CD4-positive, alpha-beta memory T cell (primary cell): ENCODE results near the gene LY6G6F. TPM values are rescaled to one million over a fixed set of nuclear protein-coding genes. Genes with fewer than 3 reads are reported as not detected.

Experiments
- CTCF ChIA-PET: fragments of 350-600 bp; sonication (Branson Sonifier 250); formaldehyde crosslinking; loops from one replicate; lab custom pipeline; 2021; ENCODE audit warnings: inconsistent platforms; ENCODE audit not compliant: partially characterized antibody; lab: Charles Lee
- POLR2A ChIA-PET: fragments of 350-600 bp; sonication (Branson Sonifier 250); formaldehyde crosslinking; loops from one replicate; lab custom pipeline; 2021; ENCODE audit not compliant: partially characterized antibody; lab: Charles Lee
- DNase-seq, 5 donors: peaks; one replicate each; pipeline versions ENCODE4 v3.0.0 to v3.0.0-alpha.2; 2020 to 2022; ENCODE audit warnings: mixed read lengths in 1 of 5
- H3K27ac ChIP-seq: one replicate; pipeline ENCODE4 v1.7.0; 2013; ENCODE audit warnings: low read depth, low read length
- H3K27me3 ChIP-seq: 2 replicates; pipeline ENCODE4 v1.7.0; 2013; ENCODE audit warnings: mild to moderate bottlenecking, low read length, moderate library complexity; ENCODE audit not compliant: insufficient read depth
- H3K36me3 ChIP-seq: 2 replicates; pipeline ENCODE4 v1.7.0; 2013; ENCODE audit warnings: mild to moderate bottlenecking, low read length, moderate library complexity; ENCODE audit not compliant: insufficient read depth
- H3K4me1 ChIP-seq: 2 replicates; pipeline ENCODE4 v1.7.0; 2013; ENCODE audit warnings: mild to moderate bottlenecking, low read length, moderate library complexity; ENCODE audit not compliant: insufficient read depth
- H3K4me3 ChIP-seq, 2 donors: one replicate each; pipeline ENCODE4 v1.7.0; 2013; ENCODE audit warnings: low read length in 2 of 2, mild to moderate bottlenecking in 1 of 2
- H3K9me3 ChIP-seq, 2 donors: one replicate each; pipeline ENCODE4 v1.7.0; 2013; ENCODE audit warnings: low read length in 2 of 2, control low read depth in 1 of 2; ENCODE audit not compliant: control insufficient read depth in 1 of 2
- H3K27ac Mint-ChIP-seq, 7 donors: one replicate each; pipeline ENCODE4 v1.8.0; 2020 to 2021; ENCODE audit warnings: mixed read lengths in 7 of 7, mild to moderate bottlenecking in 6 of 7, inconsistent platforms in 3 of 7, moderate library complexity in 3 of 7
- H3K27me3 Mint-ChIP-seq, 2 donors: one replicate each; pipeline ENCODE4 v1.8.0; 2020 to 2021; ENCODE audit warnings: mixed read lengths in 2 of 2
- H3K36me3 Mint-ChIP-seq, 2 donors: one replicate each; pipeline ENCODE4 v1.8.0; 2020 to 2021; ENCODE audit warnings: mixed read lengths in 2 of 2, inconsistent platforms in 1 of 2, mild to moderate bottlenecking in 1 of 2
- H3K4me1 Mint-ChIP-seq, 4 donors: one replicate each; pipeline ENCODE4 v1.8.0; 2020 to 2021; ENCODE audit warnings: mixed read lengths in 4 of 4, mild to moderate bottlenecking in 1 of 4
- H3K4me3 Mint-ChIP-seq, 8 donors: one replicate each; pipeline ENCODE4 v1.8.0; 2020 to 2021; ENCODE audit warnings: mixed read lengths in 8 of 8, mild to moderate bottlenecking in 7 of 8, moderate library complexity in 6 of 8, inconsistent platforms in 3 of 8
- H3K9me3 Mint-ChIP-seq, 8 donors: one replicate each; pipeline ENCODE4 v1.8.0; 2020 to 2021; ENCODE audit warnings: mixed read lengths in 8 of 8, mild to moderate bottlenecking in 5 of 8, inconsistent platforms in 3 of 8, moderate library complexity in 1 of 8
- intact Hi-C: fragments of 100-400 bp; cut with micrococcal nuclease; formaldehyde crosslinking; loops from one replicate; pipeline ENCODE4 v1.15.1; 2023
- polyA plus RNA-seq, 2 donors: library from polyadenylated mRNA; unstranded; fragments of 300-500 nt; fragmentation: Illumina TruSeq; gene quantifications; one replicate each; pipeline ENCODE4 v1.2.3, GENCODE V29; 2021
- total RNA-seq, 2 experiments: library from RNA; stranded (reverse); gene quantifications; one replicate each; pipeline ENCODE4 v1.2.3, GENCODE V29; 2021

The LY6G6F gene
- total and polyA plus RNA-seq, 4 experiments from 2014 or later: not detected

GRCh38 chr6:31664790-31665500 lies 41.7 kb upstream of the LY6G6F start, which contains the start of gene GPANK1:
Gene GPANK1, minus strand, starts transcription at chr6:31664997. Its CDS starts 519 bp downstream, at chr6:31664478.
- Mint-ChIP-seq H3K27me3 (no peaks in the 10 kb centered on the region), H3K9me3 (peaks cover 0 to 2% (median 0%) of the 10 kb centered on the region in 8 donors), H3K27ac (peak within 1 kb of the TSS; percentile 94 to 100 (median 99)), H3K4me1 (peaks cover 35 to 74% (median 52%) of the 10 kb centered on the region in 4 donors), H3K36me3 (peaks cover 39 to 66% of the 10 kb centered on the region in 2 donors), H3K4me3 (peak within 1 kb of the TSS; percentile 89 to 100 (median 96))
- Histone ChIP-seq H3K9me3 (no peaks in the 10 kb centered on the region), H3K36me3 (peaks cover 40% of the 10 kb centered on the region), H3K4me3 (peak within 1 kb of the TSS; percentile 94 to 96), H3K4me1 (peaks cover 60% of the 10 kb centered on the region), H3K27ac (peak within 1 kb of the TSS; percentile 92), H3K27me3 (no peaks in the 10 kb centered on the region)
- intact Hi-C loops: loop anchor here (1.0 to 10.0 kb wide), 13 partner anchors 13 to 1540 kb away; partner anchors contain the start of genes ABHD16A, AGPAT1, ATP6V1G2 and BAG6
- peak; percentile 89 to 96 (median 91) for DNase-seq
- ChIA-PET CTCF (interaction anchor here (0.7 to 4.6 kb wide), 6 partner anchors 11 to 142 kb away, joined by 3 to 28 read pairs (median 4); partner anchors contain the start of genes APOM, BAG6, LSM2 and LY6G5C), POLR2A (interaction anchor here (0.7 to 8.6 kb wide), 30 partner anchors 11 to 1611 kb away, joined by 3 to 269 read pairs (median 4); partner anchors contain the start of genes ABHD16A, APOM, BAG6 and DDX39B)

GRCh38 chr6:31665501-31666336 lies 40.9 kb upstream of the LY6G6F start, which contains the start of gene CSNK2B:
Gene CSNK2B, plus strand, starts transcription at chr6:31666080. Its CDS starts 752 bp downstream, at chr6:31666832.
- Mint-ChIP-seq H3K36me3 (peaks cover 46 to 68% of the 10 kb centered on the region in 2 donors), H3K4me1 (peaks cover 32 to 67% (median 49%) of the 10 kb centered on the region in 4 donors), H3K27ac (peak within 1 kb of the TSS; percentile 94 to 100 (median 99)), H3K4me3 (peak within 1 kb of the TSS; percentile 89 to 100 (median 96)), H3K9me3 (no peaks in the 10 kb centered on the region), H3K27me3 (no peaks in the 10 kb centered on the region)
- DNase-seq: peak; percentile 97 to 99 (median 98)
- Histone ChIP-seq H3K9me3 (no peaks in the 10 kb centered on the region), H3K4me1 (peaks cover 59% of the 10 kb centered on the region), H3K4me3 (peak within 1 kb of the TSS; percentile 94 to 96), H3K27me3 (no peaks in the 10 kb centered on the region), H3K36me3 (peaks cover 47% of the 10 kb centered on the region), H3K27ac (peak within 1 kb of the TSS; percentile 92)
- CTCF ChIA-PET: interaction anchor here (0.7 to 4.6 kb wide), 5 partner anchors 12 to 164 kb away, joined by 3 to 28 read pairs (median 5); partner anchors contain the start of genes APOM, BAG6 and LY6G5C
- POLR2A ChIA-PET: interaction anchor here (0.8 to 8.6 kb wide), 23 partner anchors 12 to 530 kb away, joined by 3 to 269 read pairs (median 5); partner anchors contain the start of genes ABHD16A, APOM, BAG6 and DDX39B
- intact Hi-C loops: loop anchor here (1.0 to 10.0 kb wide), 13 partner anchors 13 to 1539 kb away; partner anchors contain the start of genes ABHD16A, AGPAT1, ATP6V1G2 and BAG6

- peaks cover 47 to 72% of the 10 kb centered on the region in 2 donors for H3K36me3 Mint-ChIP-seq
- CTCF ChIA-PET: interaction anchor here (1.0 to 4.6 kb wide), 3 partner anchors 13 to 164 kb away, joined by 3 to 28 read pairs (median 3); partner anchors contain the start of genes APOM, BAG6 and DDX39B
- H3K4me3 Mint-ChIP-seq: peak overlapping the region; percentile 89 to 100 (median 96)
- no peaks in the 10 kb centered on the region for H3K27me3 Mint-ChIP-seq
- peak overlapping the region; percentile 94 to 96 for H3K4me3 ChIP-seq
- no peaks in the 10 kb centered on the region for H3K9me3 Mint-ChIP-seq
- H3K36me3 ChIP-seq: peaks cover 55% of the 10 kb centered on the region
- intact Hi-C loops: loop anchor here (5.0 to 10.0 kb wide), 2 partner anchors 231 to 1538 kb away; partner anchors contain the start of genes EHMT2, HSD17B8, RING1 and RXRB
- H3K27me3 ChIP-seq: no peaks in the 10 kb centered on the region
- H3K4me1 Mint-ChIP-seq: peaks cover 29 to 60% (median 45%) of the 10 kb centered on the region in 4 donors
- DNase-seq: no peak
- no peaks in the 10 kb centered on the region for H3K9me3 ChIP-seq
- H3K27ac ChIP-seq: peak overlapping the region; percentile 92
- POLR2A ChIA-PET: interaction anchor here (0.6 to 8.6 kb wide), 11 partner anchors 13 to 236 kb away, joined by 3 to 269 read pairs (median 4); partner anchors contain the start of genes ABHD16A, APOM, BAG6 and HSPA1B
- H3K27ac Mint-ChIP-seq: peak overlapping the region; percentile 94 to 100 (median 99)
- H3K4me1 ChIP-seq: peaks cover 52% of the 10 kb centered on the region
These were observed 40.2 kb upstream of the LY6G6F start for GRCh38 chr6:31666337-31666965.

GRCh38 chr6:31669676-31670075 lies 37.0 kb upstream of the LY6G6F start, which contains the start of gene LY6G5B:
Gene LY6G5B, plus strand, starts transcription at chr6:31669976. Its CDS starts 975 bp downstream, at chr6:31670951.
- Mint-ChIP-seq H3K4me1 (peaks cover 14 to 32% (median 23%) of the 10 kb centered on the region in 4 donors), H3K27me3 (no peaks in the 10 kb centered on the region), H3K4me3 (peak within 1 kb of the TSS in 1 of 8 donors; percentile 39), H3K27ac (peak within 1 kb of the TSS; percentile 13 to 70 (median 57)), H3K9me3 (no peaks in the 10 kb centered on the region), H3K36me3 (peaks cover 47 to 68% of the 10 kb centered on the region in 2 donors)
- peaks cover 29% of the 10 kb centered on the region for H3K4me1 ChIP-seq
- CTCF ChIA-PET: interaction anchor here (2.5 kb wide), 1 partner anchor 11 kb away, joined by 8 read pairs; the partner anchor contains the start of gene LY6G5C
- H3K27me3 ChIP-seq: no peaks in the 10 kb centered on the region
- H3K36me3 ChIP-seq: peaks cover 66% of the 10 kb centered on the region
- H3K9me3 ChIP-seq: no peaks in the 10 kb centered on the region
- intact Hi-C loops: loop anchor here (5.0 to 10.0 kb wide), 2 partner anchors 228 to 1535 kb away; partner anchors contain the start of genes EHMT2, HSD17B8, RING1 and RXRB
- no peak within 1 kb of the TSS for H3K4me3 ChIP-seq
- no peak within 1 kb of the TSS for H3K27ac ChIP-seq
- POLR2A ChIA-PET: interaction anchor here (3.3 kb wide), 1 partner anchor 18 kb away, joined by 16 read pairs; the partner anchor contains the start of gene BAG6
- no peak for DNase-seq

GRCh38 chr6:31676322-31676903 lies 30.3 kb upstream of the LY6G6F start:
- no peak overlapping the region for H3K4me3 Mint-ChIP-seq
- no peaks in the 10 kb centered on the region for H3K9me3 ChIP-seq
- no peak overlapping the region for H3K4me3 ChIP-seq
- CTCF ChIA-PET: no interaction called here
- no peaks in the 10 kb centered on the region for H3K9me3 Mint-ChIP-seq
- H3K27me3 ChIP-seq: no peaks in the 10 kb centered on the region
- no peak for DNase-seq
- H3K27ac Mint-ChIP-seq: peak overlapping the region in 3 of 7 donors; percentile 5 to 89 (median 72)
- intact Hi-C loops: no loop called here
- peaks cover 15% of the 10 kb centered on the region for H3K4me1 ChIP-seq
- H3K36me3 Mint-ChIP-seq: peaks cover 11 to 24% of the 10 kb centered on the region in 2 donors
- H3K4me1 Mint-ChIP-seq: peaks cover 8 to 24% (median 12%) of the 10 kb centered on the region in 4 donors
- H3K27me3 Mint-ChIP-seq: no peaks in the 10 kb centered on the region
- no peak overlapping the region for H3K27ac ChIP-seq
- peaks cover 20% of the 10 kb centered on the region for H3K36me3 ChIP-seq
- POLR2A ChIA-PET: interaction anchor here (1.4 kb wide), 1 partner anchor 24 kb away, joined by 5 read pairs; the partner anchor contains the start of gene BAG6
